ENCODE measurements around the gene ZFHX3. TPM values are rescaled to one million over a fixed set of nuclear protein-coding genes. Genes with fewer than 3 reads are reported as not detected.

Gene ZFHX3
- total and polyA plus RNA-seq, 10 donors: 0.47 to 18.5 (median 11.1) TPM

- Histone ChIP-seq H3K27me3 (replicated peaks in 1 of 7) (peaks cover 3 to 61% (median 18%) of the 10 kb centered on the region in 7 donors), H3K4me3 (peak overlapping the region in 2 of 8 donors; percentile 9 to 35), H3K36me3 (no peaks in the 10 kb centered on the region), H3K9me3 (no peaks in the 10 kb centered on the region), H3K4me1 (peaks cover 0 to 52% (median 24%) of the 10 kb centered on the region in 6 donors), H3K27ac (no peak overlapping the region)
- DNase-seq: no peak
- WGBS, 5 donors: 7 to 10% (median 9%) methylated on average over 17 of the region's 17 CpGs
- intact Hi-C loops (cut with DNase I; ENCODE audit: low total_unique reads): no loop called here
- no peak for TF ChIP-seq CTCF (IDR thresholded peaks at IDR 0.05 in 8 of 11, conservative IDR thresholded peaks at IDR 0.05 in 3 of 11)
- peak in 1 of 3 donors; percentile 37 for TF ChIP-seq POLR2AphosphoS5 (IDR thresholded peaks at IDR 0.05)
- no peak for TF ChIP-seq POLR2A (IDR thresholded peaks at IDR 0.05)
Measured at GRCh38 chr16:73071131-73071940, 23.4 kb upstream of the ZFHX3 start.

GRCh38 chr16:73069581-73070262 lies 21.8 kb upstream of the ZFHX3 start:
- intact Hi-C loops (cut with DNase I; ENCODE audit: low total_unique reads): loop anchor here (10.0 kb wide), 1 partner anchor 105 kb away; no protein-coding TSS in a partner anchor
- Histone ChIP-seq H3K4me3 (no peak overlapping the region), H3K36me3 (no peaks in the 10 kb centered on the region), H3K27me3 (replicated peaks in 1 of 7) (peaks cover 9 to 77% (median 35%) of the 10 kb centered on the region in 7 donors), H3K9me3 (no peaks in the 10 kb centered on the region), H3K27ac (peak overlapping the region in 4 of 8 donors; percentile 68 to 85 (median 78)), H3K4me1 (peaks cover 5 to 66% (median 38%) of the 10 kb centered on the region in 6 donors)
- TF ChIP-seq CTCF (IDR thresholded peaks at IDR 0.05 in 8 of 11, conservative IDR thresholded peaks at IDR 0.05 in 3 of 11) (no peak), POLR2A (IDR thresholded peaks at IDR 0.05) (no peak), POLR2AphosphoS5 (IDR thresholded peaks at IDR 0.05) (no peak)
- DNase-seq: no peak
- 78 to 96% (median 91%) methylated on average over 5 of the region's 5 CpGs for WGBS, 5 donors

GRCh38 chr16:73068541-73069401 lies 20.8 kb upstream of the ZFHX3 start:
- Histone ChIP-seq H3K9me3 (no peaks in the 10 kb centered on the region), H3K36me3 (no peaks in the 10 kb centered on the region), H3K4me3 (no peak overlapping the region), H3K27ac (peak overlapping the region in 6 of 8 donors; percentile 16 to 85 (median 72)), H3K4me1 (peaks cover 6 to 76% (median 48%) of the 10 kb centered on the region in 6 donors), H3K27me3 (replicated peaks in 1 of 7) (peaks cover 9 to 86% (median 44%) of the 10 kb centered on the region in 7 donors)
- whole genome bisulfite sequencing, 5 donors: 63 to 76% (median 64%) methylated on average over 10 to 12 of the region's 12 CpGs
- no peak for DNase-seq
- intact Hi-C loops (cut with DNase I; ENCODE audit: low total_unique reads): loop anchor here (10.0 kb wide), 1 partner anchor 106 kb away; no protein-coding TSS in a partner anchor
- TF ChIP-seq POLR2AphosphoS5 (IDR thresholded peaks at IDR 0.05): peak in 2 of 3 donors; percentile 48 to 66
- TF ChIP-seq CTCF (IDR thresholded peaks at IDR 0.05 in 8 of 11, conservative IDR thresholded peaks at IDR 0.05 in 3 of 11): no peak
- TF ChIP-seq POLR2A (IDR thresholded peaks at IDR 0.05): no peak
